SH-SY5Y (cell line): ENCODE measurements around the gene IVD.

Experiments used
- GATA2 ChIP-seq: IDR thresholded peaks from 2 replicates; pipeline ENCODE4 v1.6.1; 2011; ENCODE audit warnings: mild to moderate bottlenecking, low read depth, low read length
- GATA3 ChIP-seq: IDR thresholded peaks from 2 replicates; pipeline ENCODE4 v1.6.1; 2011; ENCODE audit warnings: low read depth, mild to moderate bottlenecking, low read length, moderate library complexity

- TF ChIP-seq GATA2 (no peak), GATA3 (no peak)
Measured at GRCh38 chr15:40438712-40439111, 33.1 kb downstream of the IVD start.
